Measurements from ENCODE around the gene PSMG1. TPM values are rescaled to one million over a fixed set of nuclear protein-coding genes. Genes with fewer than 3 reads are reported as not detected.

PSMG1 gene
- total and polyA plus RNA-seq, 2 of the 8 experiments (the other 6 are each of a cell fraction or from before 2014, with no cell fraction given): 50.7 to 93.7 TPM

DNA sequence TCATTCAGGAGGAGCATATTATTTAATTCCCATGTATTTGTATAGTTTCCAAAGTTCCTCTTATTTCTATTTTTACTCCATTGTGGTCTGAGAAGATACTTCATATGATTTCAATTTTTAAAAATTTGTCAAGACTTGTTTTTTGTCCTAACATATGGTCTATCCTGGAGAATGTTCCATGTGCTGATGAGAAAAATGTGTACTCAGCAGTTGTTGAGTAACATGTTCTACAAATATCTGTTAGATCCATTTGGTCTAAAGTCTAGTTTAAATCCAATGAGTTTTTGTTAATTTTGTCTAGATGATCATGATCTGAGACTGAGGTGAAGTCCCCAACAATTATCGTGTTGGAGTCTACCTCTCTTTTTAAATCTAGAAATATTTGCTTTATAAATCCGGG is 14.5 kb downstream of the PSMG1 start:
- no peak overlapping the region for H3K4me3 ChIP-seq (ENCODE audit: extremely low read depth in 1 of 4, insufficient read depth in 2 of 4, low read depth in 3 of 4, low read length in 4 of 4)
- no peak for FAIRE-seq
- no peak overlapping the region for H3K9ac ChIP-seq (replicated peaks in 1 of 4; ENCODE audit: extremely low read depth in 1 of 4, low read depth in 3 of 4, low read length in 3 of 4)
- no peak overlapping the region for H2BK5ac ChIP-seq (ENCODE audit: low read depth, low read length)
- no peak overlapping the region for H3K4ac ChIP-seq (replicated peaks; ENCODE audit: insufficient read length, low read depth, low read length)
- peaks cover 0 to 18% (median 8%) of the 10 kb centered on the region in 4 experiments; a peak in 5 of 8 replicates for H3K36me3 ChIP-seq (ENCODE audit: control insufficient read depth in 2 of 4, insufficient read depth in 4 of 4, low read length in 3 of 4)
- H2BK120ac ChIP-seq (replicated peaks; ENCODE audit: low read depth, low read length): no peak overlapping the region
- no peak overlapping the region for H3K56ac ChIP-seq (replicated peaks; ENCODE audit: insufficient read length, low read depth, low read length)
- H2BK20ac ChIP-seq (ENCODE audit: low read length): no peak overlapping the region
- no peak overlapping the region for H2AK5ac ChIP-seq (ENCODE audit: low read depth, low read length)
- H2BK15ac ChIP-seq (ENCODE audit: low read length): no peak overlapping the region
- H4K8ac ChIP-seq (ENCODE audit: extremely low read depth, insufficient read depth, low read length): no peak overlapping the region
- H3K14ac ChIP-seq (ENCODE audit: insufficient read length): no peak overlapping the region
- H2AFZ ChIP-seq (ENCODE audit: low read length): no peak overlapping the region
- no peak overlapping the region for H3K27ac ChIP-seq (ENCODE audit: low read depth, low read length)
- H3K27me3 ChIP-seq (replicated peaks in 1 of 4; ENCODE audit: control insufficient read depth in 3 of 4, extremely low read depth in 1 of 4, insufficient read depth in 3 of 4, low read length in 3 of 4): no peaks in the 10 kb centered on the region
- no peak overlapping the region for H3K23ac ChIP-seq (ENCODE audit: insufficient read length)
- no peak overlapping the region for H4K91ac ChIP-seq (replicated peaks; ENCODE audit: insufficient read length, low read length)
- H3K18ac ChIP-seq (ENCODE audit: extremely low read depth, low read length): no peak overlapping the region
- ChIA-PET POLR2A (ENCODE audit: partially characterized antibody) (interaction anchor here (1.2 to 1.9 kb wide), 3 partner anchors 8 to 28 kb away, joined by 3 to 5 read pairs (median 5); partner anchors contain the start of gene PSMG1), CTCF (ENCODE audit: partially characterized antibody) (no interaction called here)
- H3K79me1 ChIP-seq (ENCODE audit: low read depth, low read length): no peaks in the 10 kb centered on the region
- H2BK12ac ChIP-seq (ENCODE audit: low read depth, low read length): no peak overlapping the region
- WGBS, 2 experiments (ENCODE audit: extremely low coverage in 1 of 2, insufficient coverage in 1 of 2, insufficient read length in 1 of 2, insufficient replicate concordance in 2 of 2, low coverage in 1 of 2, low lambda C conversion rate in 2 of 2, missing lambda C conversion rate in 1 of 2): 92% methylated on average over 2 of the region's 2 CpGs; no CpG with 5 or more reads in 1 of the 2 experiments
- H3K23me2 ChIP-seq (ENCODE audit: low read depth, low read length): no peaks in the 10 kb centered on the region
- H4K20me1 ChIP-seq (replicated peaks in 1 of 2; ENCODE audit: control insufficient read depth in 1 of 2, insufficient read depth in 2 of 2, low read length in 2 of 2): no peaks in the 10 kb centered on the region
- H3K4me2 ChIP-seq (ENCODE audit: insufficient read depth in 1 of 2, low read depth in 2 of 2, low read length in 2 of 2): no peak overlapping the region
- no peak for DNase-seq (ENCODE audit: low read depth in 1 of 2, low spot score in 2 of 2)
- no peaks in the 10 kb centered on the region for H3K4me1 ChIP-seq (replicated peaks in 1 of 4; ENCODE audit: control insufficient read depth in 3 of 4, insufficient read depth in 4 of 4, low read length in 3 of 4)
- H3K9me3 ChIP-seq (ENCODE audit: insufficient read depth in 2 of 2, low read depth in 1 of 2, low read length in 1 of 2): peaks cover 11 to 12% of the 10 kb centered on the region in 2 experiments; a peak in 3 of 4 replicates
- H4K5ac ChIP-seq (ENCODE audit: insufficient read length, low read depth, low read length): no peak overlapping the region
- H3K79me2 ChIP-seq (ENCODE audit: control insufficient read depth in 1 of 2, insufficient read depth in 2 of 2, low read length in 2 of 2): no peaks in the 10 kb centered on the region
- TF ChIP-seq JUN (IDR thresholded peaks at IDR 0.05; ENCODE audit: low read depth, low read length): no peak
- TF ChIP-seq, protein P1, sequence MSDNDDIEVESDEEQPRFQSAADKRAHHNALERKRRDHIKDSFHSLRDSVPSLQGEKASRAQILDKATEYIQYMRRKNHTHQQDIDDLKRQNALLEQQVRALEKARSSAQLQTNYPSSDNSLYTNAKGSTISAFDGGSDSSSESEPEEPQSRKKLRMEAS (IDR thresholded peaks at IDR 0.05): no peak
- TF ChIP-seq SP4 (IDR thresholded peaks at IDR 0.05; ENCODE audit: low read length): no peak
- TF ChIP-seq GTF2F1 (IDR thresholded peaks at IDR 0.05; ENCODE audit: borderline replicate concordance, low read depth, low read length): no peak
- TF ChIP-seq KDM1A (IDR thresholded peaks at IDR 0.05; ENCODE audit: borderline replicate concordance, low read length): no peak
- TF ChIP-seq JUND (IDR thresholded peaks at IDR 0.05; ENCODE audit: low read length): no peak
- TF ChIP-seq FOSL1 (IDR thresholded peaks at IDR 0.05; ENCODE audit: insufficient read depth, low read depth, low read length): no peak
- no peak for TF ChIP-seq EGR1 (IDR thresholded peaks at IDR 0.05; ENCODE audit: borderline replicate concordance, low read depth, low read length)
- TF ChIP-seq PHF8 (conservative IDR thresholded peaks at IDR 0.05; ENCODE audit: low read depth, low read length): no peak
- no peak for TF ChIP-seq POLR2AphosphoS5 (IDR thresholded peaks at IDR 0.05; ENCODE audit: low read depth, low read length)
- TF ChIP-seq RBBP5 (IDR thresholded peaks at IDR 0.05; ENCODE audit: borderline replicate concordance, low read depth, low read length): no peak
- no peak for TF ChIP-seq CREB1 (IDR thresholded peaks at IDR 0.05)
- TF ChIP-seq RFX5 (IDR thresholded peaks at IDR 0.05; ENCODE audit: borderline replicate concordance, low read depth, low read length): no peak
- TF ChIP-seq RNF2 (IDR thresholded peaks at IDR 0.05; ENCODE audit: borderline replicate concordance, low read depth, low read length, missing control alignments, poor library complexity, severe bottlenecking): no peak
- no peak for TF ChIP-seq SIX5 (IDR thresholded peaks at IDR 0.05; ENCODE audit: low read depth, low read length)

Data from H1 (cell line).